GM19467 (cell line): ENCODE data around the gene SULT4A1.
"Not testable (repeated sequence)": the region's sequence is repeated elsewhere in the genome, so short reads cannot be mapped to it uniquely, and the experiment has no call there.

ENCODE experiments used
- ATAC-seq: cut with Tn5 transposase; IDR thresholded peaks from one replicate; pipeline ENCODE4 v1.9.1; 2021; ENCODE audit warnings: mild to moderate bottlenecking, moderate library complexity; ENCODE audit not compliant: unreplicated experiment

SULT4A1 gene

DNA sequence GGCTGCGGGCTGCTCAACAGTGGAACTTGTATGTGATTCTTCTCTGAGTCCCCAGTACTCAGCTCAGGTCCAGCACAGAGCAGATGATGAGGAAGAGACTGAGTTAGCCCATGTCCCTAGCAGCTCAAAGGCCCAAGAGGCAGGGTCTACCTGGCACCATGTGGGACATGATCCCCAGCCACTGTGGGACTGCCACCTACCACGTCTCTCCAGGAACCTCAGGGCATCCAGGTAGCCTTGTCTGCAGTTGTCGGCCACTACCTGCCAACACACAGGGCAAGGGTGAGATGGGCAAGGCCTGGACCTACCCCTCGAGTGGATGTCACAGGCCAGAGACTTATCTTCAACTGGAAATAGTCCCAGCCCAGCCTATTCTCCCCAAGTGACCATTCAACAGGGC is 25.1 kb upstream of the SULT4A1 start:
- ATAC-seq = no peak

DNA sequence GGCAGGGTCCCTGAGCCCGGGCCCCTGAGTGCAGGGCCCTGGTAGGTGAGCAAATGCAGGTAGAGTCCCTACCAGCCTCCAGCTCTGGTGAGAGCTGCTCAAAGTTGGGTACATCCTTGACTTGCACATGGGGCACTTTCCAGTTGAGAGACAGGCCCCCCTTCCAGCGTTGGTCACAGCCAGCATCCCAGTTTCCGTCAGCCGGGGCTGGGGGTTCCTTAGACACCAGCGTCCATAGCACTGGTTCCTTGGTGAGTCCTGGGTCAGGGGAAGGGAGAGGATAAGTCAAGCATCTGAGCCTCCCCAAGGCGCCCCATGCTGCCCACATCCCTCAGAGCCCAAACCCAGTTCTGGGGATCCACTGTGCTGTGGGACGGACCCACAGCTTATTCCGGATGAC is 23.9 kb upstream of the SULT4A1 start:
- ATAC-seq = no peak

- no peak for ATAC-seq
Measured at GRCh38 chr22:43885786-43886185, 23.5 kb upstream of the SULT4A1 start.

DNA sequence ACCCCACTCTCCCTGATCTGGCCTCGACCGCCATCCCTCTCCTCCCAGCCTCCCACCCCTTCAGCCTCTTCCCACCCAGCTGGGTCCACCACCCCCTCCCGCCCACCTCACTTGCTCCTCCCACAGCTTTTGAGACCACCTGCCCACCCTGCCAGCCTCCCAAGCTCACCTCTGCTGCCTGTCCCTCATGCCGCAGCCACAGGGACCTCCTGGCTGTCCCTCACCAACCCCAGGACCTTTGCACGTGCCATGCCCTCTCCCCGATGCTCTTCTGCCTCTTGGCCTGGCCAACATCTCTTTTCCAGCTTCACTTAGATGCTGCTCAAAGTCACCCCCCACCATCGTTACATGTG is 23.0 kb upstream of the SULT4A1 start:
- no peak for ATAC-seq

DNA sequence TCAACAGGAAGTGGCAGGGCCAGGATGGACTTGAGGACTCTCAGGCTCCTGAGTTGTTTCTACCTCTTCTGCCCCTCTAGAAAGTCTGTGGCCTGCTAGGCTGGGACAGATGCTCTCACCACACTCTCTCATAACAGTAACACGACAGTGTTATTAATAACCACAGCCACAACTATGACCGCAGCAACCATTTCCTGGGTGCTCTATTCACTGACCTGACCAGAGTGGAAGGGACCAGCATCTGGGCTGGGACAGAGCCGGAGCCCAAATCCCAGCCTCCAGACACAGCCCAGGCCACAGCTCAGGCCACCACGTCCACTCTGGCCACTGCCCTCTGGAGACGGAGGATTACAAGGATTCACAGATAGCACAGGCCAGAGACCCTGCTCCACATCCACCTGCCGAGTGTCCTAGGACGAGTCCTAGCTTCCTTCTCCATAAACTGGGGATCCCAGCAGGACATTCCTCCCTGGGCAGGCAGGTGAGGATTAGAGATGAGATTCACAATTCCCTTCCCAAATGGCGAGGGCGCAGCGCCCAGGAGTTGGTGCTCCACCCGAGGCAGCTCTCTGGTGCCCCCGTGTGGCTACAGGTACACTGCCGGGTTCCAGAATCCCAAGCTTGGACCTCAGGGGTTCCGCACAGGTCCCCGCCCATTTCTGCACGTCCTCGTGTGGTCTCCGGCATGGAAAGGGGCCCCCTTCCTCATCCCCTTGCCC is 22.4 kb upstream of the SULT4A1 start:
- ATAC-seq = no peak

GRCh38 chr22:43883719-43884415 is 21.6 kb upstream of the SULT4A1 start:
- no peak for ATAC-seq

GRCh38 chr22:43883012-43883661 is 20.8 kb upstream of the SULT4A1 start:
- no peak for ATAC-seq

DNA sequence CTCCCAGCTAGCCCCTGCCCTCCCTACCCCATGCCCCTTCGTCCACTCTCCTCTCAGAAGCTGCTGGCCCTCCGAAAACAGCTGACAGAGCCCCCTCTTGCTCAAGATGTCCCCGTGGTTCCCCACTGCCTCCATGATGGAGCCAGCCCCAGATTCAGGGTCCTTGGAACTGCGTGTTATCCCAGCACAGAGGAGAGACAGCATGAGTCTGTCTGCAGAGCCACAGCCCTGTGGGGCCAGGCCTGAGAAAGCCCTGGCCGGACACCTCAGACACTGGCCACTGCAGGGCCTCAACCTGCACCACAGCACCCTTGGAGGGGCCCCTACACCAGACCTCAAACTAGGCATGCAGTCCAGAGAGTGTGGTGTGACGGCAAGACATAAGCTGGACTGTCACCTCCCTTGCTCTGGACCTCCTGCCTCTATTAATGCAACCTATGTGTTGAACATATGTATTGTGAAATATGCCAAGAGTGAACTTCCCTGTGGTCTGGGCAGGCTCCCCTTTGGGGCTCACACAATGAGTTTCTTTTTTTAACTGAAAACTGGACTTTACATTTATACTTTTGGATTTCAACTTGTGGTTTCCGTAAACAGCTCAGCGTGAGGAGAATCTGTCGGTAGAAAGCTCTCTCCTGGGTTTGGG is 19.9 kb upstream of the SULT4A1 start:
- no peak for ATAC-seq

- no peak for ATAC-seq
Measured at GRCh38 chr22:43881091-43882061, 19.1 kb upstream of the SULT4A1 start.

DNA sequence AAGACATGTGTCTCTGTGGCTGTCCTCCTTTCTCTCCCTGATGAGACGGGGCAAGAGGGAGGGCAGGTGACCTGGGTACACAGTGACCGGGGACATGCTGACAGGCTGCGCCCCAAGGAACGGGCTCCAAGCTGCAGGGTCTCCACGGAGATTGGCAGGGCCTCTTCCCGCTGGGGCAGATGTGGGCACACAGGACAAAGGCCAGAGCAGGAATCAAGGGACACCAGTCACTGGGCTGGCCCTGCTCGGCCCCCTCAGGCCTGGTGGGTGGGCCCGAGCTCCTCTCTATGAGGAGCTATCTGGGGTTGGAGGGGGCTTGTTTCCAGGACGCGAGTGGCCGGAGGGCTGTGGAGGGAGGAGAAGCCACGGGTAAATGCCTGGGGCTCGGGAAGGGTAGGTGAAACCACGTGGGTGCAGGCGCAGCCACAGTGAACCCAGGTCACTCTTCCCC is 18.3 kb upstream of the SULT4A1 start:
- no peak for ATAC-seq

DNA sequence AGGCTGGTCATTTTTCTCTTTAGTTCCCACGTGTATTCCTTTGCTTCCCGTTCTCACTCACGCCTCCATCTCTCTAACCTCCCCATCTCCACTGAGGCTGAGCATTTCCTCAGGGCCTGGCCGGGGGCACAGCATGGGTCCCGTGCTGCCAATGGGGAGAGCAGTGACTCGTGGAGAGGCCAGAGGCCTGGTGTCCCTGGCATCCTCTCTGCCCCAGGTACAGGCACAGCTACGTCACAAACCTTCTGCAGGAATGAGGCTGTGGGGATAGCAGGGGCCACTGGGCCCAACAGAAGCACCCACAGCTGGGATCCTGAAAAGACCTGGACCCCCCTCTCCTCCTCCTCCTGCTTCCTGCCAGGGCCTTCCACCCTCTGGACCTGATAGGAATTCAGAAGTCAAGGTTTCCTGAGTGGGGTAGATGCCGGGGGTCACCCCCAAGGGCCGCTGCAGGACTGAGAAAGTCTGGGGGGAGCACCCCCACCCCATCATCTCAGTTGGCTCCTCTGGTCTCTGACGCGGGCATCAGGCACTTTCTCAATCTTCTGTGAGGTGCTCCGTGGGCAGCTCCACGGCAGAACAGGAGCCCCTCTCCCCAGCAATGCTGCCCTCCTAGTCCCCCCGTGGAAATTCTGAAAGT is 17.7 kb upstream of the SULT4A1 start:
- no peak for ATAC-seq

- no peak for ATAC-seq
Measured at GRCh38 chr22:43878831-43879550, 16.7 kb upstream of the SULT4A1 start.

GRCh38 chr22:43878079-43878795 is 15.9 kb upstream of the SULT4A1 start:
- no peak for ATAC-seq

DNA sequence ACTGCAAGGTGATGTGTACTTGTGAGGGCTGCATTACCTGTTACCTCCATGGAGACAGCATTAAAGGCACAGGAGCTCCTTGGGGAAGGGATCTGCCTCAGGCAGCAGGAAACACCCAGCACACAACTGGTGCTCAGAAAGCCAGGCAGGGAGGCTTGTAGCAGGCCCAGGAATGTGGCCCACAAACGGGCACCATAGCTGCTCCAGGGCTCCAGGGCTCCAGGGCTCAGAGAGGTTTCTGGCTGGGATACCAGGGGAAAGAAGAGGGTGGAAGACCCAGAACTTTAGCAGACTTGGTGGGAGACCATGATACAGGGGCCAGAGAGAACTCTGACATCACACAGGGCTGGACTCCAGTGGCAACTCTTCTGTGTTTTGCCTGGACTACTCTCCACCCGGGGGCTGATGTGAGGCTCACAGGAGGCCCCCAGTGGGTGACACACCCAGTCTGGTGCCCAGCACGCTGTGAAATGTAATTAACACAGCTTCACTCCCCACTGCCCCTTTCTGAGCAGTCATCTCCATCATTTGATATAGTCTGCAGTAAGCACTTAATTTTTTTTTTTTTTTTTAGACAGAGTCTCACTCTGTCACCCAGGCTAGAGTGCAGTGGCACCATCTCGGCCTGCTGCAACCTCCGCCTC is 14.7 kb upstream of the SULT4A1 start:
- no peak for ATAC-seq

DNA sequence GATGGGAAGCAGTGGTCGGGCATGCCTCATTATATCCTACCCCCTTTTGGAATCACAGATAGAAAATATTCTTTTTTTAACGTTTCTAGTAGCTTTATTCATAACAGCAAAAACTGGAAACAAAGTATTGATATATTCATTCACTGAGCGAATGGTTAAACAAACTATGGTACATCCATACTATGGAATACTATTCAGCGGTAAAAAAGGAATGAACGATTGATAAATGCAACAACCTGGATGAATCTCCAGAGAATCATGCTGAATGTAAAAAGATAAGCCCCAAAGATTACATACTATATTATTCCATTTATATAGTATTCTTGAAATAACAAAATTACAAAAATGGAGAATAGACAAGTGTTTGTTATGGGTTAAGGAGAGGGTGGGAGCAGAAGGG is 7.5 kb upstream of the SULT4A1 start:
- ATAC-seq = no peak

GRCh38 chr22:43869001-43869400 is 6.7 kb upstream of the SULT4A1 start:
- not testable (repeated sequence) for ATAC-seq

DNA sequence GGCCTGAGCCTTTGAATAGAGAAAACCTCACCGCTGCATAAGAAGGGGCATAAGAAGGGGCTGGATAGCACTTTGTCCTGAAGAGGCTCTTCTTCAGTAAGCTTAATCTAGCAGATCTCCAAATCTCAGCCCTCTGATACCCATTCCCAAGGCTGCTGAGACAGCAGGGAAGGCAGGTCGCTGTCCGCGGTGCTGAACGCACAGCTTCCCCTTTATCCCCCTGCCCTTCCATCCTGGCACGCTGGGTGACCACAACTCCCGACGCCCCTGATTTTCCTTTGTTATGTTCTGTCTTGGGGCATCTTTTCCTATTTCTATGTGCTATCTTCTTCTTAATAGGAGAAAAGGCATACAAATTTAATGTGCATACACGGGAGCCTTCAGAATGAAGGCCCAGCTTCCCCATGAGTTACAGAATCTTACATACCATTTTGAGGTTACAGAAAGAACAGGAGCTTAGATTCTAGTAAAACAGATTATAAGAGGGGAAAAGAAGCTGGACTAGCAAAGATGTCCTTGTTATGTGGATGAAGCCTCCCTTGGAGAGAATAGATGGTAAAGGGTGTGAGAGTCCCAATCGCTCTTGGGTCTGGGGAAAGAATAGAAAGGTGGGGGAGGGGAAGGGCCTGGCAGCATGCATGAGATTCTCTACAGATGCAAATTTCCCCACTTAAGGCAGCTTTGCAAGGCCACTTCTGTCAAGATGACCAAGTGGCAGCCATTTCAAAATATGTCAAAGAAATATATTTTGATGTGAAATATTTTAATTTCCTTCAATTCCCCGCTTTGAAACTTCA is 5.7 kb upstream of the SULT4A1 start:
- ATAC-seq = no peak

DNA sequence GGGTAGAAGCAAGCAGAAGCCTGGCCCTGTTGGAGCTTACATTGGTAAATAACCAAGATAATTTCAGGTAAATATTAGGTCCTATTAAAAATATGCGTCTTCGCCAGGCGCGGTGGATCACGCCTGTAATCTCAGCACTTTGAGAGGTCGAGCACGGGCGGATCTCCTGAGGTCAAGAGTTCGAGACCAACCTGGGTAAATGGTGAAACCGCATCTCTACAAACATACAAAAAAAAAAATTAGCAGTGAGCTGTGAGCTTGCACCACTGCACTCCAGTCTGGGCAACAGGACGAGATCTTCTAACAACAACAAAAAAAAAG is 529 bp upstream of the SULT4A1 start:
- ATAC-seq = no peak
